RWPE2 (cell line): ENCODE data around the gene IFNA4.
"Not testable (repeated sequence)": the region's sequence is repeated elsewhere in the genome, so short reads cannot be mapped to it uniquely, and the experiment has no call there.

Experiments used
- ATAC-seq: fragments of 200-7000 bp; cut with Tn5 transposase; 3 replicates; pipeline ENCODE4 v1.9.1; 2021; ENCODE audit warnings: low read depth
- DNase-seq: peaks from one replicate; pipeline ENCODE4 v3.0.0-alpha.2; 2020; ENCODE audit warnings: low spot score
- H3K27ac ChIP-seq: fragments of 450-650 bp; 2 replicates; pipeline ENCODE4 v1.5.1; 2017; ENCODE audit warnings: mild to moderate bottlenecking; ENCODE audit not compliant: poor library complexity, severe bottlenecking
- H3K27me3 ChIP-seq: fragments of 250-450 bp; sonication (Bioruptor Pico); 2 replicates; pipeline ENCODE4 v1.5.1; 2021; ENCODE audit warnings: mild to moderate bottlenecking, moderate library complexity; ENCODE audit not compliant: insufficient read depth, poor library complexity, severe bottlenecking
- H3K36me3 ChIP-seq: fragments of 250-450 bp; sonication (Bioruptor Pico); 2 replicates; pipeline ENCODE4 v1.5.1; 2020; ENCODE audit warnings: low read depth, mild to moderate bottlenecking, moderate library complexity
- H3K4me1 ChIP-seq: fragments of 250-450 bp; sonication (Bioruptor Pico); 2 replicates; pipeline ENCODE4 v1.5.1; 2021; ENCODE audit warnings: mild to moderate bottlenecking, moderate library complexity; ENCODE audit not compliant: insufficient read depth, poor library complexity, severe bottlenecking
- H3K4me3 ChIP-seq: fragments of 250-450 bp; sonication (Bioruptor Pico); 2 replicates; pipeline ENCODE4 v1.5.1; 2021; ENCODE audit warnings: mild to moderate bottlenecking, moderate library complexity; ENCODE audit not compliant: severe bottlenecking
- H3K9me3 ChIP-seq: fragments of 250-450 bp; sonication (Bioruptor Pico); 2 replicates; pipeline ENCODE4 v1.5.1; 2021; ENCODE audit warnings: mild to moderate bottlenecking, moderate library complexity; ENCODE audit not compliant: severe bottlenecking
- CTCF ChIP-seq: fragments of 450-650 bp; IDR thresholded peaks from one replicate; pipeline ENCODE4 v1.5.1; 2017; ENCODE audit warnings: mild to moderate bottlenecking, moderate library complexity; ENCODE audit not compliant: poor library complexity, severe bottlenecking

IFNA4 gene

GRCh38 chr9:21194867-21195776 is 7.7 kb upstream of the IFNA4 start:
- peak; percentile 58 for TF ChIP-seq CTCF
- H3K27ac ChIP-seq, H3K9me3 ChIP-seq, H3K4me1 ChIP-seq, H3K4me3 ChIP-seq, DNase-seq, H3K27me3 ChIP-seq, H3K36me3 ChIP-seq: not testable (repeated sequence)
- ATAC-seq: peak; percentile 73; the same call in 2 of the 3 replicates

- H3K27me3 ChIP-seq, H3K4me1 ChIP-seq, H3K9me3 ChIP-seq, H3K4me3 ChIP-seq, DNase-seq, H3K27ac ChIP-seq, H3K36me3 ChIP-seq: not testable (repeated sequence)
- peak; percentile 49; the same call in 1 of the 3 replicates for ATAC-seq
- peak; percentile 39 for TF ChIP-seq CTCF
Measured at GRCh38 chr9:21182810-21183736, 4.3 kb downstream of the IFNA4 start.

GRCh38 chr9:21174671-21175070 is 12.7 kb downstream of the IFNA4 start:
- no peak for ATAC-seq
- no peak overlapping the region for H3K27ac ChIP-seq
- no peak for DNase-seq
- H3K36me3 ChIP-seq: no peaks in the 10 kb centered on the region
- no peak for TF ChIP-seq CTCF
- no peaks in the 10 kb centered on the region for H3K9me3 ChIP-seq
- no peaks in the 10 kb centered on the region for H3K4me1 ChIP-seq
- peaks cover 25% of the 10 kb centered on the region for H3K27me3 ChIP-seq
- no peak overlapping the region for H3K4me3 ChIP-seq

- H3K9me3 ChIP-seq: no peaks in the 10 kb centered on the region
- no peaks in the 10 kb centered on the region for H3K4me1 ChIP-seq
- H3K4me3 ChIP-seq: no peak overlapping the region
- DNase-seq (no peak), ATAC-seq (no peak)
- no peak overlapping the region for H3K27ac ChIP-seq
- no peaks in the 10 kb centered on the region for H3K36me3 ChIP-seq
- peaks cover 25% of the 10 kb centered on the region for H3K27me3 ChIP-seq
- no peak for TF ChIP-seq CTCF
Measured at GRCh38 chr9:21172156-21172555, 15.2 kb downstream of the IFNA4 start.
